ENCODE data around the gene SETBP1.
A peak's percentile ranks its signal among the peaks of the same experiment; 100 is the strongest.

Gene SETBP1

GRCh38 chr18:44883671-44884070 lies 203.0 kb downstream of the SETBP1 start:
- DNase-seq: no peak

GRCh38 chr18:44884431-44884830 lies 203.7 kb downstream of the SETBP1 start:
- DNase-seq: no peak

- DNase-seq: no peak
Observed at GRCh38 chr18:44885507-44885906, 204.8 kb downstream of the SETBP1 start.

GRCh38 chr18:44887227-44887631 lies 206.5 kb downstream of the SETBP1 start:
- peak; percentile 47 for DNase-seq

GRCh38 chr18:44889111-44889510 lies 208.4 kb downstream of the SETBP1 start:
- DNase-seq: no peak

GRCh38 chr18:44893045-44893706 lies 212.5 kb downstream of the SETBP1 start:
- DNase-seq: no peak

GRCh38 chr18:44893966-44894365 lies 213.3 kb downstream of the SETBP1 start:
- DNase-seq: no peak

- peak; percentile 28 for DNase-seq
Observed at GRCh38 chr18:44895176-44895798, 214.6 kb downstream of the SETBP1 start.

GRCh38 chr18:44896846-44897245 lies 216.2 kb downstream of the SETBP1 start:
- DNase-seq: no peak

- no peak for DNase-seq
Observed at GRCh38 chr18:44897411-44897810, 216.7 kb downstream of the SETBP1 start.

GRCh38 chr18:44897816-44898215 lies 217.1 kb downstream of the SETBP1 start:
- DNase-seq: no peak

- DNase-seq: no peak
Observed at GRCh38 chr18:44898498-44898897, 217.8 kb downstream of the SETBP1 start.

- no peak for DNase-seq
Observed at GRCh38 chr18:44899832-44900231, 219.1 kb downstream of the SETBP1 start.

- no peak for DNase-seq
Observed at GRCh38 chr18:44900627-44901026, 219.9 kb downstream of the SETBP1 start.

GRCh38 chr18:44901283-44901682 lies 220.6 kb downstream of the SETBP1 start:
- DNase-seq: no peak

- no peak for DNase-seq
Observed at GRCh38 chr18:44903327-44903726, 222.6 kb downstream of the SETBP1 start.

- DNase-seq: no peak
Observed at GRCh38 chr18:44904768-44905167, 224.1 kb downstream of the SETBP1 start.

- no peak for DNase-seq
Observed at GRCh38 chr18:44909191-44909719, 228.6 kb downstream of the SETBP1 start.

GRCh38 chr18:44911260-44911659 lies 230.6 kb downstream of the SETBP1 start:
- DNase-seq: no peak

- no peak for DNase-seq
Observed at GRCh38 chr18:44911773-44912172, 231.1 kb downstream of the SETBP1 start.

GRCh38 chr18:44912740-44913478 lies 232.2 kb downstream of the SETBP1 start:
- DNase-seq: no peak

GRCh38 chr18:44914028-44914427 lies 233.3 kb downstream of the SETBP1 start:
- no peak for DNase-seq

GRCh38 chr18:44915213-44915612 lies 234.5 kb downstream of the SETBP1 start:
- no peak for DNase-seq

GRCh38 chr18:44915661-44916060 lies 235.0 kb downstream of the SETBP1 start:
- no peak for DNase-seq
